Liver (tissue), 9 donors: ENCODE results near the gene MCFD2. TPM values are rescaled to one million over a fixed set of nuclear protein-coding genes. Genes with fewer than 3 reads are reported as not detected.

Source experiments
- DNase-seq: peaks from one replicate; pipeline ENCODE4 v3.0.0-alpha.2; 2017; ENCODE audit warnings: low spot score
- H3K27ac ChIP-seq, 2 donors: one replicate each; pipeline ENCODE4 v1.7.0; 2013; ENCODE audit warnings: inconsistent platforms in 2 of 2, low read length in 2 of 2, control low read depth in 1 of 2, low read depth in 1 of 2, mild to moderate bottlenecking in 1 of 2
- H3K27me3 ChIP-seq, 4 donors: one replicate each; pipeline versions ENCODE4 v1.6.1 to v1.7.0; 2013; ENCODE audit warnings: low read length in 3 of 4, inconsistent platforms in 1 of 4, mild to moderate bottlenecking in 1 of 4, moderate library complexity in 1 of 4; ENCODE audit not compliant: control insufficient read depth in 4 of 4, insufficient read depth in 4 of 4
- H3K36me3 ChIP-seq, 4 donors: one replicate each; pipeline versions ENCODE4 v1.6.1 to v1.7.0; 2013; ENCODE audit warnings: low read length in 3 of 4, mild to moderate bottlenecking in 3 of 4, low read depth in 1 of 4, moderate library complexity in 1 of 4; ENCODE audit not compliant: control insufficient read depth in 4 of 4, insufficient read depth in 3 of 4
- H3K4me1 ChIP-seq, 4 donors: one replicate each; pipeline versions ENCODE4 v1.6.1 to v1.7.0; 2013; ENCODE audit warnings: low read length in 3 of 4, mild to moderate bottlenecking in 3 of 4, moderate library complexity in 1 of 4; ENCODE audit not compliant: control insufficient read depth in 4 of 4, insufficient read depth in 4 of 4
- H3K4me3 ChIP-seq, 3 donors: one replicate each; pipeline versions ENCODE4 v1.6.1 to v1.7.0; 2013; ENCODE audit warnings: low read length in 3 of 3, control low read depth in 1 of 3, low read depth in 1 of 3, mild to moderate bottlenecking in 1 of 3
- H3K9ac ChIP-seq, 2 donors: one replicate each; pipeline ENCODE4 v1.7.0; 2013; ENCODE audit warnings: low read length in 2 of 2, mild to moderate bottlenecking in 2 of 2, moderate library complexity in 2 of 2, control low read depth in 1 of 2, low read depth in 1 of 2
- H3K9me3 ChIP-seq, 4 donors: one replicate each; pipeline versions ENCODE4 v1.6.1 to v1.7.0; 2013; ENCODE audit warnings: low read length in 3 of 4; ENCODE audit not compliant: control insufficient read depth in 4 of 4
- EGR1 ChIP-seq, 2 donors: IDR thresholded peaks; 2 replicates each; pipeline ENCODE4 v1.6.1; 2016 to 2018; ENCODE audit warnings: antibody characterized with exemption in 2 of 2, low read depth in 2 of 2
- FOXA1 ChIP-seq: IDR thresholded peaks from 2 replicates; pipeline ENCODE4 v1.6.1; 2016; ENCODE audit warnings: antibody characterized with exemption
- FOXA2 ChIP-seq: IDR thresholded peaks from 2 replicates; pipeline ENCODE4 v1.6.1; 2016; ENCODE audit warnings: antibody characterized with exemption
- GABPA ChIP-seq, 2 donors: IDR thresholded peaks in 1 of 2; conservative IDR thresholded peaks in 1 of 2; 2 replicates each; pipeline ENCODE4 v1.6.1; 2016; ENCODE audit warnings: antibody characterized with exemption in 2 of 2, mild to moderate bottlenecking in 1 of 2, moderate library complexity in 1 of 2
- HNF4A ChIP-seq, 2 donors: conservative IDR thresholded peaks; 2 replicates each; pipeline ENCODE4 v1.6.1; 2016; ENCODE audit warnings: antibody characterized with exemption in 2 of 2, mild to moderate bottlenecking in 2 of 2
- HNF4G ChIP-seq: IDR thresholded peaks from 2 replicates; pipeline ENCODE4 v1.6.1; 2016; ENCODE audit warnings: antibody characterized with exemption
- JUND ChIP-seq, 2 donors: IDR thresholded peaks; 2 replicates each; pipeline ENCODE4 v1.6.1; 2016; ENCODE audit warnings: antibody characterized with exemption in 2 of 2
- NR2F2 ChIP-seq: IDR thresholded peaks from 2 replicates; pipeline ENCODE4 v1.6.1; 2016; ENCODE audit warnings: antibody characterized with exemption
- RAD21 ChIP-seq, 2 donors: IDR thresholded peaks; 2 replicates each; pipeline ENCODE4 v1.6.1; 2016; ENCODE audit warnings: antibody characterized with exemption in 2 of 2, mild to moderate bottlenecking in 2 of 2
- RXRA ChIP-seq, 2 donors: IDR thresholded peaks; 2 replicates each; pipeline ENCODE4 v1.6.1; 2017 to 2018; ENCODE audit warnings: antibody characterized with exemption in 2 of 2, mild to moderate bottlenecking in 1 of 2
- SP1 ChIP-seq: IDR thresholded peaks from 2 replicates; pipeline ENCODE4 v1.6.1; 2018; ENCODE audit warnings: antibody characterized with exemption, mild to moderate bottlenecking
- TAF1 ChIP-seq: conservative IDR thresholded peaks from 2 replicates; pipeline ENCODE4 v1.6.1; 2016; ENCODE audit warnings: antibody characterized with exemption, mild to moderate bottlenecking
- YY1 ChIP-seq: IDR thresholded peaks from 2 replicates; pipeline ENCODE4 v1.6.1; 2016; ENCODE audit warnings: antibody characterized with exemption, mild to moderate bottlenecking
- WGBS: extraction: QIAGEN DNeasy Blood & Tissue Kit; methylation state at CpG from one replicate; pipeline ENCODE4 v1.1.7; 2013; 5-methylcytosine and 5-hydroxymethylcytosine counted together
- polyA plus RNA-seq, 2 donors: library from polyadenylated mRNA; stranded (reverse) in 1 of 2; unstranded in 1 of 2; fragments of 200-250 nt in 1 of 2; fragments of >200 nt in 1 of 2; fragmentation: Nextera tagmentation in 1 of 2; extraction: Ambion mirVana in 1 of 2; gene quantifications; one replicate each; pipeline versions ENCODE4 v1.2.1 to v1.2.3, GENCODE V29; 2013 to 2015
- total RNA-seq, 2 donors: library from RNA; depleted of rRNA; stranded (reverse); fragments of >200 nt; gene quantifications; one replicate each; pipeline ENCODE4 v1.2.3, GENCODE V29; 2014
- TF ChIP-seq, protein P1 (sequence below): fragments of 150-350 bp; IDR thresholded peaks from 2 replicates; pipeline ENCODE4 v1.5.1; 2017; ENCODE audit warnings: improper control_type of control experiment, low read depth, low read length; ENCODE audit not compliant: missing input control
- TF ChIP-seq, protein P2 (sequence below): IDR thresholded peaks from 2 replicates; pipeline ENCODE4 v1.6.1; 2016; ENCODE audit warnings: antibody characterized with exemption
- TF ChIP-seq, protein P3 (sequence below): IDR thresholded peaks from 2 replicates; pipeline ENCODE4 v1.6.1; 2016; ENCODE audit warnings: antibody characterized with exemption
- TF ChIP-seq, protein P4 (sequence below): IDR thresholded peaks from 2 replicates; pipeline ENCODE4 v1.6.1; 2016; ENCODE audit warnings: antibody characterized with exemption, mild to moderate bottlenecking
- donor health status: healthy.
- donor health status: healthy.
- donor health status: healthy.
- donor health status: healthy.
- donor health status: healthy.

MCFD2 gene
- total and polyA plus RNA-seq, 4 donors: 81.8 to 148 (median 129) TPM

DNA sequence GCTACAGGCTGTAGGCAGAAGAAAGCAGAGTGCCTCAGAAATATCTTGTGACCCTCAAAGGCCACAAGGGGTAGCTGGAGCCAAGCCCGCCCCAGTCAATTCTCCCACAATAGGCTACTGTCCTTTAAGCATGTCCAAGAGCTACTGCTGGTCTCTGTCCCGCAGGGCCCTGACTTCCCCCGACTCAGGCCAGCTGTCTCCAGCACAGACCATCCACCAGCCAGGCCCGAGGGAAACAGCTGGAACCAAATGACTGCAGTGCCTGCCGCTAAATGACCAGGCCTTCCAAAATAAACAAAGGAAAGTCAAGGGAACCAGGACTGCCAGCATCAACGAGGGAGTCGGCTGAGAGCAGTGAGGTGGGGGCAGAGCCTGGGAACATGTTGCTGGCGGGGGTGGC, 36.7 kb downstream of the MCFD2 start:
- Histone ChIP-seq H3K4me1 (peaks cover 2 to 16% (median 8%) of the 10 kb centered on the region in 4 donors), H3K36me3 (no peaks in the 10 kb centered on the region), H3K9ac (no peak overlapping the region), H3K4me3 (no peak overlapping the region), H3K27me3 (no peaks in the 10 kb centered on the region), H3K27ac (peak overlapping the region; percentile 11 to 13), H3K9me3 (no peaks in the 10 kb centered on the region)
- WGBS: 39% methylated on average over 8 of the region's 8 CpGs
- no peak for DNase-seq
- TF ChIP-seq NR2F2 (peak; percentile 91), RXRA (IDR thresholded peaks at IDR 0.05) (peak; percentile 54 to 55), YY1 (no peak), FOXA1 (peak; percentile 40), EGR1 (IDR thresholded peaks at IDR 0.05; ENCODE audit: low read depth in 2 of 2) (no peak), FOXA2 (peak; percentile 57), RAD21 (IDR thresholded peaks at IDR 0.05) (peak in 1 of 2 donors; percentile 65), SP1 (peak; percentile 55)

DNA sequence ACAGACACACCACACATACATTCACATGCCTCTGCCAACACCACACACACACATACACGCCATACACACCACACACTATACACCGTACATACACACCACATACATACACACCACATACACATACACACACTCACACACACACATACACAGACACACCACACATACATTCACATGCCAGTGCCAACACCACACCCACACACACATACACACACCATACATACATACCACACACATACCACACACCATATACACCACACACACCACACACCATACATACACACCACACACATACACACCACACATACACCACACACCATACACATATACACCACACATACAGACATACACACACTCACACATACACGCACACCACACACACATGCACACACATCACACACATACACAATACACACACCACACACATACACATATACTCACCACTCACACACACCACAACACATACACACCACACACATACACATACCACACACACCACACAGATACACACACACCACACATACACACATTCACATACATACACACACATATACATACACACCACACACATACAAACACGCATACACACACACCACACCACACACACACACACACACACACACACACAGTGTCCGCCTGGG, 37.2 kb downstream of the MCFD2 start:
- peaks cover 2 to 16% (median 8%) of the 10 kb centered on the region in 4 donors for H3K4me1 ChIP-seq
- no peak overlapping the region for H3K9ac ChIP-seq
- WGBS: 94% methylated on average over 5 of the region's 5 CpGs
- no peak overlapping the region for H3K4me3 ChIP-seq
- no peaks in the 10 kb centered on the region for H3K27me3 ChIP-seq
- peak overlapping the region; percentile 11 to 13 for H3K27ac ChIP-seq
- H3K9me3 ChIP-seq: no peaks in the 10 kb centered on the region
- no peaks in the 10 kb centered on the region for H3K36me3 ChIP-seq
- TF ChIP-seq YY1 (no peak), HNF4G (no peak), JUND (IDR thresholded peaks at IDR 0.05) (no peak), FOXA2 (no peak), NR2F2 (no peak), RXRA (IDR thresholded peaks at IDR 0.05) (no peak), RAD21 (IDR thresholded peaks at IDR 0.05) (no peak), HNF4A (conservative IDR thresholded peaks at IDR 0.05) (no peak), TAF1 (no peak), GABPA (IDR thresholded peaks at IDR 0.05 in 1 of 2, conservative IDR thresholded peaks at IDR 0.05 in 1 of 2) (no peak), FOXA1 (no peak), EGR1 (IDR thresholded peaks at IDR 0.05; ENCODE audit: low read depth in 2 of 2) (no peak)
- TF ChIP-seq, protein P1, sequence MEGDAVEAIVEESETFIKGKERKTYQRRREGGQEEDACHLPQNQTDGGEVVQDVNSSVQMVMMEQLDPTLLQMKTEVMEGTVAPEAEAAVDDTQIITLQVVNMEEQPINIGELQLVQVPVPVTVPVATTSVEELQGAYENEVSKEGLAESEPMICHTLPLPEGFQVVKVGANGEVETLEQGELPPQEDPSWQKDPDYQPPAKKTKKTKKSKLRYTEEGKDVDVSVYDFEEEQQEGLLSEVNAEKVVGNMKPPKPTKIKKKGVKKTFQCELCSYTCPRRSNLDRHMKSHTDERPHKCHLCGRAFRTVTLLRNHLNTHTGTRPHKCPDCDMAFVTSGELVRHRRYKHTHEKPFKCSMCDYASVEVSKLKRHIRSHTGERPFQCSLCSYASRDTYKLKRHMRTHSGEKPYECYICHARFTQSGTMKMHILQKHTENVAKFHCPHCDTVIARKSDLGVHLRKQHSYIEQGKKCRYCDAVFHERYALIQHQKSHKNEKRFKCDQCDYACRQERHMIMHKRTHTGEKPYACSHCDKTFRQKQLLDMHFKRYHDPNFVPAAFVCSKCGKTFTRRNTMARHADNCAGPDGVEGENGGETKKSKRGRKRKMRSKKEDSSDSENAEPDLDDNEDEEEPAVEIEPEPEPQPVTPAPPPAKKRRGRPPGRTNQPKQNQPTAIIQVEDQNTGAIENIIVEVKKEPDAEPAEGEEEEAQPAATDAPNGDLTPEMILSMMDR: no peak
- TF ChIP-seq, protein P2, sequence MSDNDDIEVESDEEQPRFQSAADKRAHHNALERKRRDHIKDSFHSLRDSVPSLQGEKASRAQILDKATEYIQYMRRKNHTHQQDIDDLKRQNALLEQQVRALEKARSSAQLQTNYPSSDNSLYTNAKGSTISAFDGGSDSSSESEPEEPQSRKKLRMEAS: no peak
- TF ChIP-seq, protein P3, sequence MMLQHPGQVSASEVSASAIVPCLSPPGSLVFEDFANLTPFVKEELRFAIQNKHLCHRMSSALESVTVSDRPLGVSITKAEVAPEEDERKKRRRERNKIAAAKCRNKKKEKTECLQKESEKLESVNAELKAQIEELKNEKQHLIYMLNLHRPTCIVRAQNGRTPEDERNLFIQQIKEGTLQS: no peak
- TF ChIP-seq, protein P4, sequence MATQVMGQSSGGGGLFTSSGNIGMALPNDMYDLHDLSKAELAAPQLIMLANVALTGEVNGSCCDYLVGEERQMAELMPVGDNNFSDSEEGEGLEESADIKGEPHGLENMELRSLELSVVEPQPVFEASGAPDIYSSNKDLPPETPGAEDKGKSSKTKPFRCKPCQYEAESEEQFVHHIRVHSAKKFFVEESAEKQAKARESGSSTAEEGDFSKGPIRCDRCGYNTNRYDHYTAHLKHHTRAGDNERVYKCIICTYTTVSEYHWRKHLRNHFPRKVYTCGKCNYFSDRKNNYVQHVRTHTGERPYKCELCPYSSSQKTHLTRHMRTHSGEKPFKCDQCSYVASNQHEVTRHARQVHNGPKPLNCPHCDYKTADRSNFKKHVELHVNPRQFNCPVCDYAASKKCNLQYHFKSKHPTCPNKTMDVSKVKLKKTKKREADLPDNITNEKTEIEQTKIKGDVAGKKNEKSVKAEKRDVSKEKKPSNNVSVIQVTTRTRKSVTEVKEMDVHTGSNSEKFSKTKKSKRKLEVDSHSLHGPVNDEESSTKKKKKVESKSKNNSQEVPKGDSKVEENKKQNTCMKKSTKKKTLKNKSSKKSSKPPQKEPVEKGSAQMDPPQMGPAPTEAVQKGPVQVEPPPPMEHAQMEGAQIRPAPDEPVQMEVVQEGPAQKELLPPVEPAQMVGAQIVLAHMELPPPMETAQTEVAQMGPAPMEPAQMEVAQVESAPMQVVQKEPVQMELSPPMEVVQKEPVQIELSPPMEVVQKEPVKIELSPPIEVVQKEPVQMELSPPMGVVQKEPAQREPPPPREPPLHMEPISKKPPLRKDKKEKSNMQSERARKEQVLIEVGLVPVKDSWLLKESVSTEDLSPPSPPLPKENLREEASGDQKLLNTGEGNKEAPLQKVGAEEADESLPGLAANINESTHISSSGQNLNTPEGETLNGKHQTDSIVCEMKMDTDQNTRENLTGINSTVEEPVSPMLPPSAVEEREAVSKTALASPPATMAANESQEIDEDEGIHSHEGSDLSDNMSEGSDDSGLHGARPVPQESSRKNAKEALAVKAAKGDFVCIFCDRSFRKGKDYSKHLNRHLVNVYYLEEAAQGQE: no peak
- DNase-seq: no peak
